NT2/D1 (cell line): Measurements from ENCODE around the gene RGPD8.
"Not testable (repeated sequence)": the region's sequence is repeated elsewhere in the genome, so short reads cannot be mapped to it uniquely, and the experiment has no call there.

Experiments
- DNase-seq: peaks from one replicate; pipeline ENCODE4 v3.0.0-alpha.2; 2011; ENCODE audit warnings: low read depth, low spot score
- H3K27me3 ChIP-seq: 2 replicates; pipeline ENCODE4 v1.6.0; 2011; ENCODE audit warnings: mild to moderate bottlenecking; ENCODE audit not compliant: insufficient read length, insufficient read depth
- H3K36me3 ChIP-seq: 2 replicates; pipeline ENCODE4 v1.6.1; 2011; ENCODE audit warnings: mild to moderate bottlenecking, low read length, mixed read lengths; ENCODE audit not compliant: insufficient read depth, insufficient read length
- H3K4me1 ChIP-seq: 2 replicates; pipeline ENCODE4 v1.5.1; 2011; ENCODE audit not compliant: insufficient read depth, insufficient read length
- H3K4me3 ChIP-seq: 2 replicates; pipeline ENCODE4 v1.5.1; 2011; ENCODE audit warnings: low read depth; ENCODE audit not compliant: insufficient read length
- H3K9ac ChIP-seq: 2 replicates; pipeline ENCODE4 v1.6.0; 2011; ENCODE audit warnings: low read depth; ENCODE audit not compliant: insufficient read length
- H3K9me3 ChIP-seq: 2 replicates; pipeline ENCODE4 v1.5.1; 2011; ENCODE audit warnings: mild to moderate bottlenecking, low read length; ENCODE audit not compliant: insufficient read depth
- SUZ12 ChIP-seq: IDR thresholded peaks from 2 replicates; pipeline ENCODE4 v1.6.1; 2011; ENCODE audit not compliant: insufficient read length, insufficient read depth; ENCODE audit errors: extremely low read depth
- YY1 ChIP-seq: IDR thresholded peaks from 2 replicates; pipeline ENCODE4 v1.6.1; 2011; ENCODE audit not compliant: insufficient read length, insufficient read depth
- ZNF274 ChIP-seq: IDR thresholded peaks from 2 replicates; pipeline ENCODE4 v1.6.1; 2011; ENCODE audit warnings: mild to moderate bottlenecking, low read depth, low read length

The RGPD8 gene

GRCh38 chr2:112433932-112434730, 686 bp upstream of the RGPD8 start:
- no peak for TF ChIP-seq ZNF274
- no peak for TF ChIP-seq YY1
- TF ChIP-seq SUZ12, result no peak
- DNase-seq, result no peak
- H3K36me3 ChIP-seq, result no peaks in the 10 kb centered on the region

GRCh38 chr2:112432735-112433479, 538 bp downstream of the RGPD8 start:
- H3K9me3 ChIP-seq, H3K36me3 ChIP-seq, H3K27me3 ChIP-seq, H3K4me1 ChIP-seq, DNase-seq: not testable (repeated sequence)
- Histone ChIP-seq H3K9ac (peak overlapping the region; percentile 76), H3K4me3 (peak overlapping the region; percentile 42)

More at GRCh38 chr2:112433932-112434730, 686 bp upstream of the RGPD8 start:
- peaks cover 7% of the 10 kb centered on the region for H3K4me1 ChIP-seq
- no peak overlapping the region for H3K9ac ChIP-seq
- H3K4me3 ChIP-seq, result no peak overlapping the region
- H3K27me3 ChIP-seq, result no peaks in the 10 kb centered on the region
- H3K9me3 ChIP-seq, result no peaks in the 10 kb centered on the region

- peak overlapping the region; percentile 42 for H3K4me3 ChIP-seq
- not testable (repeated sequence) for DNase-seq
- peak overlapping the region; percentile 76 for H3K9ac ChIP-seq
These were observed 1.1 kb downstream of the RGPD8 start for GRCh38 chr2:112432390-112432734.

GRCh38 chr2:112431587-112432295, 1.7 kb downstream of the RGPD8 start:
- not testable (repeated sequence) for H3K4me1 ChIP-seq, H3K36me3 ChIP-seq, H3K9ac ChIP-seq, H3K27me3 ChIP-seq, DNase-seq, H3K9me3 ChIP-seq, H3K4me3 ChIP-seq

More at GRCh38 chr2:112432390-112432734, 1.1 kb downstream of the RGPD8 start:
- H3K27me3 ChIP-seq, H3K36me3 ChIP-seq, H3K4me1 ChIP-seq, H3K9me3 ChIP-seq: not testable (repeated sequence)

- not testable (repeated sequence) for DNase-seq, H3K4me1 ChIP-seq, H3K36me3 ChIP-seq, H3K4me3 ChIP-seq, H3K9me3 ChIP-seq, H3K27me3 ChIP-seq, H3K9ac ChIP-seq
These were observed 8.9 kb downstream of the RGPD8 start for GRCh38 chr2:112424553-112424952.

GRCh38 chr2:112416860-112417259, 16.6 kb downstream of the RGPD8 start:
- H3K9ac ChIP-seq, H3K9me3 ChIP-seq, H3K27me3 ChIP-seq, H3K36me3 ChIP-seq, DNase-seq, H3K4me1 ChIP-seq, H3K4me3 ChIP-seq: not testable (repeated sequence)

- not testable (repeated sequence) for H3K9me3 ChIP-seq, H3K36me3 ChIP-seq, H3K4me1 ChIP-seq, DNase-seq, H3K27me3 ChIP-seq, H3K4me3 ChIP-seq, H3K9ac ChIP-seq
These were observed 73.4 kb downstream of the RGPD8 start for GRCh38 chr2:112360055-112360454.

- not testable (repeated sequence) for H3K9ac ChIP-seq, H3K36me3 ChIP-seq, H3K27me3 ChIP-seq, H3K9me3 ChIP-seq, H3K4me1 ChIP-seq, H3K4me3 ChIP-seq, DNase-seq
These were observed 79.1 kb downstream of the RGPD8 start for GRCh38 chr2:112354335-112354734.

GRCh38 chr2:112352809-112353603, 80.4 kb downstream of the RGPD8 start:
- H3K9me3 ChIP-seq, H3K4me3 ChIP-seq, DNase-seq, H3K27me3 ChIP-seq, H3K4me1 ChIP-seq, H3K36me3 ChIP-seq, H3K9ac ChIP-seq: not testable (repeated sequence)

- not testable (repeated sequence) for H3K27me3 ChIP-seq, H3K9ac ChIP-seq, H3K4me3 ChIP-seq, H3K36me3 ChIP-seq, DNase-seq, H3K4me1 ChIP-seq, H3K9me3 ChIP-seq
These were observed 81.2 kb downstream of the RGPD8 start for GRCh38 chr2:112352292-112352691.
